Smooth muscle cell (in vitro differentiated cells): ENCODE measurements around the gene STX1B. TPM values are rescaled to one million over a fixed set of nuclear protein-coding genes. Genes with fewer than 3 reads are reported as not detected.

Experiments
- DNase-seq: peaks from one replicate; lab custom pipeline; 2025; ENCODE audit not compliant: unreplicated experiment; lab: John Stamatoyannopoulos, UW
- H2AFZ ChIP-seq: fragments of 200-600 bp; sonication (generic); 2 replicates; pipeline ENCODE4 v1.6.0; 2016; ENCODE audit warnings: antibody characterized with exemption, low read depth, mild to moderate bottlenecking
- H3F3A ChIP-seq: fragments of 200-600 bp; sonication (generic); 2 replicates; pipeline ENCODE4 v1.6.0; 2017; ENCODE audit warnings: antibody characterized with exemption, low read depth
- H3K27ac ChIP-seq: fragments of 200-600 bp; sonication (generic); 2 replicates; pipeline ENCODE4 v1.5.1; 2016; ENCODE audit warnings: low read depth, mild to moderate bottlenecking
- H3K27me3 ChIP-seq: fragments of 200-600 bp; sonication (generic); 2 replicates; pipeline ENCODE4 v1.6.1; 2016; ENCODE audit warnings: low read depth, mild to moderate bottlenecking
- H3K36me3 ChIP-seq: fragments of 200-600 bp; sonication (generic); 2 replicates; pipeline ENCODE4 v1.5.1; 2016; ENCODE audit warnings: low read depth
- H3K4me1 ChIP-seq: fragments of 200-600 bp; sonication (generic); 2 replicates; pipeline ENCODE4 v1.5.1; 2016; ENCODE audit warnings: low read depth
- H3K4me2 ChIP-seq: fragments of 200-600 bp; sonication (generic); 2 replicates; pipeline ENCODE4 v1.6.0; 2016; ENCODE audit warnings: mild to moderate bottlenecking
- H3K4me3 ChIP-seq: fragments of 200-600 bp; sonication (generic); 2 replicates; pipeline ENCODE4 v1.5.1; 2016; ENCODE audit warnings: mild to moderate bottlenecking
- H3K79me2 ChIP-seq: fragments of 200-600 bp; sonication (generic); 2 replicates; pipeline ENCODE4 v1.6.0; 2016; ENCODE audit warnings: low read depth, mild to moderate bottlenecking
- H3K9ac ChIP-seq: fragments of 200-600 bp; sonication (generic); 2 replicates; pipeline ENCODE4 v1.6.0; 2016; ENCODE audit warnings: low read depth
- H3K9me3 ChIP-seq: fragments of 200-600 bp; sonication (generic); replicated peaks from 2 replicates; pipeline ENCODE4 v1.5.1; 2016; ENCODE audit warnings: low read depth
- H4K20me1 ChIP-seq: fragments of 200-600 bp; sonication (generic); 2 replicates; pipeline ENCODE4 v1.6.0; 2016; ENCODE audit warnings: low read depth
- CTCF ChIP-seq: fragments of 200-600 bp; sonication (generic); IDR thresholded peaks from 2 replicates; pipeline ENCODE4 v1.5.1; 2017; ENCODE audit warnings: borderline replicate concordance, mild to moderate bottlenecking, antibody characterized with exemption; ENCODE audit not compliant: insufficient read depth, poor library complexity, severe bottlenecking
- WGBS: methylation state at CpG from one replicate; pipeline ENCODE4 v1.1.7; 2016; ENCODE audit warnings: low lambda C conversion rate; 5-methylcytosine and 5-hydroxymethylcytosine counted together
- polyA plus RNA-seq: library from polyadenylated mRNA; unstranded; fragments of >200 nt; fragmentation: Nextera tagmentation; extraction: Ambion mirVana; gene quantifications from 2 replicates; pipeline ENCODE4 v1.2.1, GENCODE V29; 2016
- total RNA-seq: library from RNA; depleted of rRNA; stranded (reverse); fragments of >200 nt; gene quantifications from 2 replicates; pipeline ENCODE4 v1.2.3, GENCODE V29; 2014

The STX1B gene
- total and polyA plus RNA-seq, 2 experiments from 2014 or later, result 0.72 to 1.0 TPM

DNA sequence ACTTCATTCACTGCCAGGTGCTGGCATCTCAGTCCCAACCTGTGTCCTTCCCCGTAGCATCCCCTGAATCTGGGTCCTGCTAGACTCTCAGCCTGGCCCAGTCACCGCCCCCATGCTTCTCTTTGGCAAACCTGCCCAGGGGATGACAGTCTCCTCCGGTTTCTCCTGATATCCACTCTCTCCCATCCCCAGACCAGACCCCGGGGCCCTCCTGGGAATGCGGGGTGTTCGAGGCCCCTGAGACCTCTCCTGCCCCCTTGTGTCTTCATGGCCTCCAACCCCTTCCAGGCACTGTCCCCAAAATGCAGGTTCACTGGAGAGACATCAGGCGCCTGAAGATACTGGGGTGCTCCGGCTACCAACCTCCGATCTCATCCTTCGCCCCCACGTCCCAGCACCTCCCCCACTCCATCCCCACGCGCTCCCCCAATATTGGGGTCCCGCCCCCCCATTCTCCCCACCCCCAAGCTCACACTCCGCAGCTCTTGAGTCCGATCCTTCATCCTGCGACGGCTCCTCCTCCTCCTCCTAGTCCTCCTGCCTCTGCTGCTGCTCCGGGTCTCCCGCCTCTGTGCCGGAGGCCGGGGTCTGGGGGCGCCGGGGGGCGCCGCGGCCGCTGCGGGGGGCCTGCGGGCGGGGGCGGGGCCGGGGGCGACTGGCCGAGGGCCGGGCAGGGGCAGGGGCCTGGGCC lies 399 bp downstream of the STX1B start:
- no peaks in the 10 kb centered on the region for H3F3A ChIP-seq
- 20% methylated on average over 21 of the region's 36 CpGs for WGBS
- H3K9ac ChIP-seq, result no peak overlapping the region
- peaks cover 20% of the 10 kb centered on the region for H3K27me3 ChIP-seq
- H3K9me3 ChIP-seq, result no peaks in the 10 kb centered on the region
- peak overlapping the region; percentile 81 for H3K4me2 ChIP-seq
- no peak overlapping the region for H2AFZ ChIP-seq
- H3K4me3 ChIP-seq, result peak overlapping the region; percentile 39
- no peak for DNase-seq
- no peak overlapping the region for H3K27ac ChIP-seq
- H3K4me1 ChIP-seq, result no peaks in the 10 kb centered on the region
- TF ChIP-seq CTCF, result no peak
- H3K36me3 ChIP-seq, result no peaks in the 10 kb centered on the region
- H4K20me1 ChIP-seq, result no peaks in the 10 kb centered on the region
- H3K79me2 ChIP-seq, result no peaks in the 10 kb centered on the region

- Histone ChIP-seq H4K20me1 (no peaks in the 10 kb centered on the region), H3K4me1 (no peaks in the 10 kb centered on the region), H3K4me3 (no peak overlapping the region), H3K4me2 (no peak overlapping the region), H3K36me3 (no peaks in the 10 kb centered on the region), H3K79me2 (no peaks in the 10 kb centered on the region), H2AFZ (no peak overlapping the region), H3K27ac (no peak overlapping the region), H3K27me3 (peaks cover 20% of the 10 kb centered on the region), H3F3A (no peaks in the 10 kb centered on the region), H3K9me3 (no peaks in the 10 kb centered on the region), H3K9ac (no peak overlapping the region)
- no peak for DNase-seq
- TF ChIP-seq CTCF, result no peak
- 88% methylated on average over 7 of the region's 7 CpGs for WGBS
These were observed 1.3 kb downstream of the STX1B start for GRCh38 chr16:31009120-31009519.

DNA sequence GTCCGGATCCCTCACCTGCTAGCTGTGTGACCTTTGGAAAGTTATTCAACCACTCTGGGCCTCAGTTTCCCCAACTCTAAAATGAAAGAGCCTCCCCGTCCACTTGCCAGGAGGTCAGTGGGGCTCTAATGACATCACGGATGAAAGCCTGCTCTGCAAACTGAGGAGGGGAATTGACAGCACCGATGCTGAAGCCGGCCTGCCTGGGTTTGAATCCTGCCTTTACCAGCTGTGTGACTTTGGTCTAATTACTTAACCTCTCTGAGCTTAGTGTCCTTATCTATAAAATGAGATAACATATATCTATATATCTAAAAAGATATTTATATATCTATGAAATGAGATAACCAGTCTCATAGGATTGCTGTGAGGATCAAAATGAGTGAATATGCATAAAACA lies 1.9 kb downstream of the STX1B start:
- Histone ChIP-seq H2AFZ (no peak overlapping the region), H3K9me3 (no peaks in the 10 kb centered on the region), H3F3A (no peaks in the 10 kb centered on the region), H3K27me3 (peaks cover 18% of the 10 kb centered on the region), H3K36me3 (no peaks in the 10 kb centered on the region), H3K79me2 (no peaks in the 10 kb centered on the region), H3K27ac (peak overlapping the region; percentile 30), H3K4me2 (no peak overlapping the region), H4K20me1 (no peaks in the 10 kb centered on the region), H3K4me1 (no peaks in the 10 kb centered on the region), H3K4me3 (no peak overlapping the region), H3K9ac (no peak overlapping the region)
- no peak for TF ChIP-seq CTCF
- WGBS, result 92% methylated on average over 5 of the region's 5 CpGs
- DNase-seq, result no peak

DNA sequence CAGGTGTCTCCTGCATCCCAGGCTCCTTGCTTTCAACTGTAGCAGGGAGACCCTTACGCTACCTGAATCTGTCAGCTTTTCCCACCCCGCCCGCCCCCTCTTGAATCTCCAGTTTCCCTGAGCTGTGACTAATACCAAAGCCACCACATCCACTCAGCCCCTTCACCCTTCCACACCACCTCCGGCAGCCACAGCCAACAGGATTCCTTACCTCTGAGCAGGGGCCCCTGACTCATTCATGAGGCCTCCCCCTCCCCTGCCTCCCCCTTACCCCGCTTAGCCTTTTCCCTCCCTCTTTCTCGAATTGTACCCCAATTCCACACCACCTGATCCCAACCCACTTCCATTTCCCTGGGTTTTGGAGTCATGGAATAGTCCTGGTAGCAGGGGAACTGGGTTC lies 2.3 kb downstream of the STX1B start:
- no peak overlapping the region for H3K4me2 ChIP-seq
- TF ChIP-seq CTCF, result no peak
- H3K9ac ChIP-seq, result no peak overlapping the region

More for the DNA sequence above, 2.3 kb downstream of the STX1B start:
- Histone ChIP-seq H3K27ac (peak overlapping the region; percentile 30), H3K36me3 (no peaks in the 10 kb centered on the region), H3K4me3 (no peak overlapping the region), H3K27me3 (peaks cover 16% of the 10 kb centered on the region), H3K79me2 (no peaks in the 10 kb centered on the region), H4K20me1 (no peaks in the 10 kb centered on the region), H3K4me1 (no peaks in the 10 kb centered on the region), H3K9me3 (no peaks in the 10 kb centered on the region), H2AFZ (no peak overlapping the region), H3F3A (no peaks in the 10 kb centered on the region)
- 20% methylated on average over 3 of the region's 6 CpGs for WGBS
- DNase-seq, result no peak
